OCI-LY3 (cell line): ENCODE measurements around the gene GRAMD1B.

ENCODE experiments used
- H2AFZ ChIP-seq: fragments of 200-600, 300-600 bp; shearing (Covaris generic); 2 replicates; pipeline ENCODE4 v1.6.0; 2014; ENCODE audit warnings: antibody characterized with exemption, low read depth, low read length
- H3K27ac ChIP-seq: fragments of 200-600, 300-600 bp; sonication (generic); 2 replicates; pipeline ENCODE4 v1.5.1; 2014; ENCODE audit warnings: mild to moderate bottlenecking, low read length, moderate library complexity, mixed read lengths
- H3K27me3 ChIP-seq: fragments of 200-600, 300-600 bp; sonication (generic); 2 replicates; pipeline ENCODE4 v1.6.1; 2014; ENCODE audit warnings: low read depth, low read length, mixed read lengths
- H3K36me3 ChIP-seq: fragments of 200-600, 300-600 bp; sonication (generic); replicated peaks from 2 replicates; pipeline ENCODE3; 2014; ENCODE audit warnings: low read depth, low read length, mixed read lengths
- H3K4me1 ChIP-seq: fragments of 300-600, 200-600 bp; sonication (generic); 2 replicates; pipeline ENCODE4 v1.6.1; 2014; ENCODE audit warnings: low read length, mixed read lengths
- H3K4me2 ChIP-seq: fragments of 200-600, 300-600 bp; sonication (generic); 2 replicates; pipeline ENCODE4 v1.6.1; 2014; ENCODE audit warnings: low read length, mixed read lengths
- H3K4me3 ChIP-seq: fragments of 300-600, 200-600 bp; sonication (generic); 2 replicates; pipeline ENCODE4 v1.5.1; 2014; ENCODE audit warnings: antibody characterized with exemption, mild to moderate bottlenecking, low read length, moderate library complexity
- H3K79me2 ChIP-seq: fragments of 300-600, 200-600 bp; shearing (Covaris generic); 2 replicates; pipeline ENCODE4 v1.6.1; 2014; ENCODE audit warnings: mild to moderate bottlenecking, low read length, mixed read lengths
- H3K9ac ChIP-seq: fragments of 300-600, 200-600 bp; shearing (Covaris generic); 2 replicates; pipeline ENCODE4 v1.6.0; 2014; ENCODE audit warnings: mild to moderate bottlenecking, low read length, moderate library complexity
- H3K9me3 ChIP-seq: fragments of 200-600, 300-600 bp; shearing (Covaris generic); 2 replicates; pipeline ENCODE4 v1.6.1; 2014; ENCODE audit warnings: low read length, mixed read lengths; ENCODE audit not compliant: insufficient read depth
- H4K20me1 ChIP-seq: fragments of 200-600, 300-600 bp; sonication (generic); 2 replicates; pipeline ENCODE4 v1.6.1; 2016; ENCODE audit warnings: low read length, mixed read lengths; ENCODE audit not compliant: insufficient read depth
- EZH2phosphoT487 ChIP-seq: fragments of 200-600 bp; shearing (Covaris generic); IDR thresholded peaks from 2 replicates; pipeline ENCODE4 v1.6.1; 2018; ENCODE audit warnings: antibody characterized with exemption, mixed run types, low read depth
- TF ChIP-seq, protein P1 (sequence below): fragments of 200-600, 300-600 bp; sonication (generic); IDR thresholded peaks from 2 replicates; pipeline ENCODE4 v1.5.1; 2014; ENCODE audit warnings: antibody characterized with exemption, low read length, low read depth

Gene GRAMD1B

GRCh38 chr11:123585206-123585605 lies 155.1 kb downstream of the GRAMD1B start:
- Histone ChIP-seq H4K20me1 (peaks cover 7% of the 10 kb centered on the region; the same call in 1 of the 2 replicates), H3K36me3 (no peaks in the 10 kb centered on the region), H3K4me3 (no peak overlapping the region), H3K79me2 (no peaks in the 10 kb centered on the region), H3K27me3 (0 out of 2 replicates have a peak, but pooled peaks cover 5% of the 10 kb centered on the region), H3K9ac (no peak overlapping the region), H2AFZ (no peak overlapping the region), H3K4me1 (peaks cover 2% of the 10 kb centered on the region; the same call in 1 of the 2 replicates), H3K4me2 (no peak overlapping the region), H3K27ac (no peak overlapping the region), H3K9me3 (no peaks in the 10 kb centered on the region)
- no peak for TF ChIP-seq EZH2phosphoT487
- TF ChIP-seq, protein P1, sequence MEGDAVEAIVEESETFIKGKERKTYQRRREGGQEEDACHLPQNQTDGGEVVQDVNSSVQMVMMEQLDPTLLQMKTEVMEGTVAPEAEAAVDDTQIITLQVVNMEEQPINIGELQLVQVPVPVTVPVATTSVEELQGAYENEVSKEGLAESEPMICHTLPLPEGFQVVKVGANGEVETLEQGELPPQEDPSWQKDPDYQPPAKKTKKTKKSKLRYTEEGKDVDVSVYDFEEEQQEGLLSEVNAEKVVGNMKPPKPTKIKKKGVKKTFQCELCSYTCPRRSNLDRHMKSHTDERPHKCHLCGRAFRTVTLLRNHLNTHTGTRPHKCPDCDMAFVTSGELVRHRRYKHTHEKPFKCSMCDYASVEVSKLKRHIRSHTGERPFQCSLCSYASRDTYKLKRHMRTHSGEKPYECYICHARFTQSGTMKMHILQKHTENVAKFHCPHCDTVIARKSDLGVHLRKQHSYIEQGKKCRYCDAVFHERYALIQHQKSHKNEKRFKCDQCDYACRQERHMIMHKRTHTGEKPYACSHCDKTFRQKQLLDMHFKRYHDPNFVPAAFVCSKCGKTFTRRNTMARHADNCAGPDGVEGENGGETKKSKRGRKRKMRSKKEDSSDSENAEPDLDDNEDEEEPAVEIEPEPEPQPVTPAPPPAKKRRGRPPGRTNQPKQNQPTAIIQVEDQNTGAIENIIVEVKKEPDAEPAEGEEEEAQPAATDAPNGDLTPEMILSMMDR, result no peak

DNA sequence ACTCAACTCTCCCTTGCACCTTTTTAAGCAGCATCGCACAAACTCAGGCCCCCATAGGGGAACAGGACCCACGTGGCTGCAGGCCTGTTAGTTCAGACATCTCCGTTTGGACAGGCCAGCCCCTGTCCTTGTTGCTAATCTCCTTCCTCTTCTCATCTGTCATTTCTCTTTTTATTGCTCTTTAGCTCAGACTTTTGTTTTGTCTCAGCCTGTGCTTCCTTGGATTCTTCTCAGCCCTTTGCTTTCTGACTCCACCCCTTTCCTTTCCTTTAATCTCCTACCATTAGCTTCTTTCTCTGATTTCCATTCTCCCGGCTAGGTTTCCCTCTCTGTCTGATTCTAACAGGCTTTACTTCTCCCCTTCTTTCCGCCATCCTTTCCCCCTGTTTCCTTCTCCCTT lies 155.6 kb downstream of the GRAMD1B start:
- Histone ChIP-seq H3K27me3 (0 out of 2 replicates have a peak, but pooled peaks cover 5% of the 10 kb centered on the region), H3K79me2 (no peaks in the 10 kb centered on the region), H4K20me1 (peaks cover 6% of the 10 kb centered on the region; the same call in 1 of the 2 replicates), H3K36me3 (no peaks in the 10 kb centered on the region), H2AFZ (no peak overlapping the region), H3K4me2 (no peak overlapping the region), H3K9me3 (no peaks in the 10 kb centered on the region), H3K4me1 (peaks cover 1% of the 10 kb centered on the region; the same call in 1 of the 2 replicates), H3K4me3 (no peak overlapping the region), H3K27ac (no peak overlapping the region), H3K9ac (no peak overlapping the region)
- TF ChIP-seq EZH2phosphoT487, result no peak
- TF ChIP-seq, protein P1, result no peak

- Histone ChIP-seq H3K4me2 (no peak overlapping the region), H3K36me3 (no peaks in the 10 kb centered on the region), H3K9me3 (no peaks in the 10 kb centered on the region), H3K4me3 (no peak overlapping the region), H3K9ac (no peak overlapping the region), H4K20me1 (no peaks in the 10 kb centered on the region), H3K27me3 (no peaks in the 10 kb centered on the region), H3K27ac (no peak overlapping the region), H3K79me2 (no peaks in the 10 kb centered on the region), H3K4me1 (no peaks in the 10 kb centered on the region), H2AFZ (no peak overlapping the region)
- TF ChIP-seq, protein P1, result no peak
- TF ChIP-seq EZH2phosphoT487, result no peak
Observed at GRCh38 chr11:123586568-123586967, 156.5 kb downstream of the GRAMD1B start.

GRCh38 chr11:123587044-123587443 lies 157.0 kb downstream of the GRAMD1B start:
- Histone ChIP-seq H3K9ac (no peak overlapping the region), H3K4me2 (no peak overlapping the region), H3K4me3 (no peak overlapping the region), H2AFZ (no peak overlapping the region), H3K79me2 (no peaks in the 10 kb centered on the region), H3K27me3 (no peaks in the 10 kb centered on the region), H4K20me1 (no peaks in the 10 kb centered on the region), H3K9me3 (no peaks in the 10 kb centered on the region), H3K27ac (no peak overlapping the region), H3K36me3 (no peaks in the 10 kb centered on the region), H3K4me1 (no peaks in the 10 kb centered on the region)
- no peak for TF ChIP-seq EZH2phosphoT487
- TF ChIP-seq, protein P1, result no peak
